Stimulated activated CD4-positive, alpha-beta T cell treated with anti-CD3 and anti-CD28 coated beads, Interleukin-12 subunit alpha, Interleukin-12 subunit beta, amount 100 ng/mL, for 48 hours (primary cell): ENCODE results near the gene MYLK.

Experiments used
- DNase-seq, 3 donors: peaks; one replicate each; pipeline ENCODE4 v3.0.0-alpha.2; 2020; ENCODE audit warnings: low read depth in 2 of 3, low spot score in 1 of 3

Gene MYLK

GRCh38 chr3:123682781-123683504 is 201.2 kb downstream of the MYLK start:
- no peak for DNase-seq

GRCh38 chr3:123682302-123682701 is 201.8 kb downstream of the MYLK start:
- no peak for DNase-seq

- no peak for DNase-seq
Measured at GRCh38 chr3:123679712-123680386, 204.3 kb downstream of the MYLK start.

- DNase-seq: no peak
Measured at GRCh38 chr3:123678108-123678511, 206.0 kb downstream of the MYLK start.

- no peak for DNase-seq
Measured at GRCh38 chr3:123672429-123673146, 211.5 kb downstream of the MYLK start.

- DNase-seq: no peak
Measured at GRCh38 chr3:123670743-123671142, 213.4 kb downstream of the MYLK start.

GRCh38 chr3:123668906-123669305 is 215.2 kb downstream of the MYLK start:
- no peak for DNase-seq

- no peak for DNase-seq
Measured at GRCh38 chr3:123667784-123668183, 216.3 kb downstream of the MYLK start.

DNA sequence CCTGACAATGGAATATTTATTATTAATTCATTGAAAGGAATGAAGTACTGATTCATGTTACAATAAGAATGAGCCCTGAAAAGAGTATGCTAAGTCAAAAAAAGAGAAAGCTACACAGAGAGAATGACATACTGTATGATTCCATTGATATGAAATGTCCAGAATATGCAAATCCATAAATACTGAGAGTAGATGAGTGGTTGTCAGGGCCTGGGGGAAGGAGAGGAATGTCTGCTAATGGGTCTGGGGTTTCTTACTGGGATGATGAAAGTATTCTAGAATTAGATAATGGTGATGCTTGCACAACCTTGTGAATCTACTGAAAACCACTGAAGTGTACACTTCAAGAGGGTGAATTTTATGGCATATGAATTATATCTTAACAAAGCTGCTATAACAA is 219.4 kb downstream of the MYLK start:
- DNase-seq: no peak

GRCh38 chr3:123663977-123664376 is 220.2 kb downstream of the MYLK start:
- DNase-seq: no peak

- DNase-seq: no peak
Measured at GRCh38 chr3:123661973-123662372, 222.2 kb downstream of the MYLK start.

GRCh38 chr3:123660900-123661299 is 223.2 kb downstream of the MYLK start:
- no peak for DNase-seq

- DNase-seq: no peak
Measured at GRCh38 chr3:123660141-123660675, 223.9 kb downstream of the MYLK start.

DNA sequence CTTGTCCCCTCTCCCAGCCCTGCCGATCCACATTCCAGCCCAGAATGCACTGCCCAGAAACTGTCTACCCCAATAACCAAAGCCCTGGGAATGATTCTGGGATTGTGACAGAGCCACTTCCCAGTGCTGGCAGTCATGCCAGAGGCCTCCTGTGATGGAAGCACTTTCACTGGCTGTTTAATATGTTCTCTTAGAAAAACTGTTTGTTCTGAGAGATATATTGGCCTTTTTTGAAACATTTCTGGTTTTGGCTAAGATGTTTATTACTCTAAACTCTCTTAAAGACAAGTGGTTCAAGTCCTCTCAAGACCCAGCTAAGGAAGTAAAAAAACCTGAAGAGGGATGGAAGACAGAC is 225.3 kb downstream of the MYLK start:
- DNase-seq: no peak

GRCh38 chr3:123658118-123658851 is 225.8 kb downstream of the MYLK start:
- DNase-seq: no peak

- no peak for DNase-seq
Measured at GRCh38 chr3:123657568-123657967, 226.6 kb downstream of the MYLK start.

DNA sequence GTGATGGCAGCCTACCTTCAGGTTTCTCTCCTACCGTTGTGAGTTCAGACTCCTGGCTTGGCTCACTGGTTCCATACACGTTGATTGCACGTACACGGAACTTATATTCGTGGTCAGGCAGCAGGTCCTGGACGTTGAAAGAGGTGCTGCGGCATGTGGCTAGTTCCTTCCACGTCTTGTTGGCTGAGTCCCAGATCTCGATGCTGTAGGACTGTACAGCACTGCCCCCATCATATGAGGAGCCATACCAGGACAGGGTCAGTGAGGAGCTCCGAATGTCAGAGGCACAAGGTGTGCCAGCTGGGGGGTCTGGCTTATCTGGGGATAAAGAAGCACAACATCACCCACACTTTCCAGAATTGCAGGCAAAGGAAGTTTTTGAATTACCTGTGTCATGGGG is 227.0 kb downstream of the MYLK start:
- no peak for DNase-seq

GRCh38 chr3:123656691-123657090 is 227.4 kb downstream of the MYLK start:
- no peak for DNase-seq

DNA sequence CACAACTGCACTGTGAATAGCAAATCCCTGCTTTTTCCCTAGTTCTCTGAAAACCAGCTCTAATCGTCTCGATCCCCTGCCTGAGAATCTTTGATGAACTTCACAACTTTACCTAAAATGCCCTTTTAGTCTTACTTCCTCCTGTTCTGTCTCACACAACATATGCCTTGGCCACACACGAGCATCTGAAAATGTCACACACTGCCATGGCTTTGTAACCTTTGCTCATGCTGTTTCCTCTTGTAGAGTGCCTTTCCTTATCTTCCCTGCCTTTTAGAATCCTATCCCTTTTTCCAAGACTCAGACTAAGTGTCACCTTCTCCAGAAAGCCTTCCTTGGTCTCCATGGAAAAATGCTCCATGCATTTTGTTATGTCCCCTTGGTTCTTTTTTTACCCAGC is 227.9 kb downstream of the MYLK start:
- no peak for DNase-seq

- no peak for DNase-seq
Measured at GRCh38 chr3:123655400-123655799, 228.7 kb downstream of the MYLK start.

DNA sequence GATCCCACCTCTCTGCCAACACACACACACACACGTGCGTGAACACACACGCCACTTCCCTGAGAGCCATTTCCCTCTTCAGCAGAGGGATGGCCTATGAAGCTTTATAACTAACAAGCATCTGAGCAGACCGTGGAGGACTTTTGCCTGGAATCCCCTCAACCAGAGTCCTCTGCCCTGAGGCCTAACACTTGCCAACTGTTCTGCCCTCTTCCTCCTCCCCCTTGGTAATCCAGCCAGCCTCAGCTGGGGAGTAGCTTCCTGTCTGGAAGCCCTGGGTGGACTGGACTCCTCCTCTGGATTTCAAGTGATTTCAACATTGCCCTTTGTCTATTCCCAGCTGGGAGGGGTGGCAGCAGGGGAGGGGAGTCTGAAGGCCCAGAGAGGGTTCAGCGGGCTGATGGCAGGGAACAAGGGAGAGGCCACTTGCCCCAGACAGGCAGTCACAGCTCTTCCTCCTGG is 230.9 kb downstream of the MYLK start:
- no peak for DNase-seq
